ENCODE data around the gene S100A4. TPM values are rescaled to one million over a fixed set of nuclear protein-coding genes. Genes with fewer than 3 reads are reported as not detected.
A peak's percentile ranks its signal among the peaks of the same experiment; 100 is the strongest.
"Not testable (repeated sequence)": the region's sequence is repeated elsewhere in the genome, so short reads cannot be mapped to it uniquely, and the experiment has no call there.

Gene S100A4
- polyA plus RNA-seq (2013, experiment 1 of 2) = 24.9 TPM
- polyA plus RNA-seq (2013, experiment 2 of 2) = 36.8 TPM

DNA sequence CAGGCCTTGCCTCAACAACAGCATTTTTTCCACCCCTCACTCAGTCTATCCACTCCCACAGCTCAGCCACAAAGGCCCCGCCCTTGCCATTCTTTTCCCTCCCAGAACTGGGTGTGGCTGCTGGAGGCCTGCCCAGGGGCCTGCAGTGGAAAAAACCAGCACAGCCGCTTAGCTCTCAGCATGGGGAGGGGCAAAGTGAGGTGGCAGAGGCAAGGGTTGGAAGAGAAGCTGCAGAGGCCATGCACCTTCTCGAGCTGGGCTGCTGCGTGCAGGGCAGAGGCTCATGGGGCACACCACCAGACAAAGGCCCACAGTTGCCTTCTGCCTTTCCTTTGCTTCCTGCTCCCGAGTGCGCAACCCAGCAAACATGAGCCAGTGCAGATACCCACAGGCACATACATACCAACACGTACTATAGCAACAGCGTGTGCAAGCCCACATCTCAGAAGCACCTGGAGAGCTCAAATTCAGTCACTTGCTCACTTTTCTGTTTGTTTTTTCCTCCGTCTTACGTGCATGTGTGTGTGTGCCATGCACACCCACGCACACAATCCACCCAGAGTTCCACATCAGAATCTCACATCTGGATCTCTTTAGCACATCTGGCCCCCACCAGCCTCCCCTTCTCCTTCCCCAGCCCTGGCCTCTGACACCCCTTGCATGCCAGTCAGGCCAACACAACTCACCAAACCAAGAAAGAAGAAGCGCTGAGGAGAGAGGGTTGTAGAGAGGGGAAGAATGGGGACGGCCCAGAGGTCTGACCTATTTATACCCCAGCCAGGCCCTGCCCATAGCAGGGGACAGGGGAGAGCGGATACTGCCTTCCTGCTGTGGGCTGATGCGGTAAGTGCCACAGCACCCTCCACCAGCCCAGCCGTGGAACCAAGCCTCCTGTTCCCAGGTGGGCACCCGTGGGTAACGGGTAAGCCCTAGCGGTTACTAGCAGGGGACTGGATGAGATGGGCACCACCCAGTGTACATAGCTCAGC lies at the start of gene S100A4:
TSS of gene S100A4 (minus strand) at position 740 of the 989 bp plus-strand sequence. CDS start 1,012 bp downstream, outside the sequence.
- Histone ChIP-seq H3K27me3 (ENCODE audit: insufficient read depth, low read length) (no peaks in the 10 kb centered on the region), H3K36me3 (ENCODE audit: insufficient read depth, low read length) (no peaks in the 10 kb centered on the region; the same call in 1 of the 2 replicates), H3K4me3 (ENCODE audit: low read length) (peak within 1 kb of the TSS; percentile 24; the same call in 1 of the 2 replicates), H3K9ac (ENCODE audit: low read depth, low read length) (peak within 1 kb of the TSS; percentile 34; the same call in 1 of the 2 replicates), H3K9me3 (ENCODE audit: insufficient read depth, low read depth, low read length) (no peaks in the 10 kb centered on the region), H3K4me1 (ENCODE audit: insufficient read depth, low read length) (peaks cover 27% of the 10 kb centered on the region), H3K27ac (ENCODE audit: low read depth, low read length) (peak within 1 kb of the TSS; percentile 31; the same call in 1 of the 2 replicates)
- WGBS = 67% methylated on average over 18 of the region's 19 CpGs

DNA sequence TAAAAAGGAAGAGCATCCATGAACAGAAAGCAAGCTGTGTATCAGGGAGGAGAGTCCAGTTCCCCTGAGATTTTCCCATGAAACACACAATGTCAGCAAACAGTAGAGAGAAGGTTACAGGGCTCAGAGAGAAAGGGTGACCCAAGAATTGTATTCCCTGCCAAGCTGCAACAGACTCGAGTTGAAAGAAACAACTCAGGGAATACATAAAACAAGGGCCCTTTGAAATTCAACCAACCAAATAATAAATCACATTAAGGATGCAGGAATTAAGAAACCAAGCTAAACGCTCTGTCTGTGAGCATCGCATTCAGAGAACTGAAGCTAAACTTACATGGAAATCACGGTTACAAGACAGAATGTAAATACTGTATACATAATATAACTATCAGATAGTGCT lies 47.1 kb upstream of the S100A4 start:
- Histone ChIP-seq H3K9ac (ENCODE audit: low read depth, low read length) (no peak overlapping the region), H3K9me3 (ENCODE audit: insufficient read depth, low read depth, low read length) (no peaks in the 10 kb centered on the region), H3K27me3 (ENCODE audit: insufficient read depth, low read length) (no peaks in the 10 kb centered on the region), H3K4me1 (ENCODE audit: insufficient read depth, low read length) (no peaks in the 10 kb centered on the region), H3K4me3 (ENCODE audit: low read length) (no peak overlapping the region), H3K27ac (ENCODE audit: low read depth, low read length) (no peak overlapping the region), H3K36me3 (ENCODE audit: insufficient read depth, low read length) (no peaks in the 10 kb centered on the region)
- 80% methylated on average over 3 of the region's 4 CpGs for WGBS

DNA sequence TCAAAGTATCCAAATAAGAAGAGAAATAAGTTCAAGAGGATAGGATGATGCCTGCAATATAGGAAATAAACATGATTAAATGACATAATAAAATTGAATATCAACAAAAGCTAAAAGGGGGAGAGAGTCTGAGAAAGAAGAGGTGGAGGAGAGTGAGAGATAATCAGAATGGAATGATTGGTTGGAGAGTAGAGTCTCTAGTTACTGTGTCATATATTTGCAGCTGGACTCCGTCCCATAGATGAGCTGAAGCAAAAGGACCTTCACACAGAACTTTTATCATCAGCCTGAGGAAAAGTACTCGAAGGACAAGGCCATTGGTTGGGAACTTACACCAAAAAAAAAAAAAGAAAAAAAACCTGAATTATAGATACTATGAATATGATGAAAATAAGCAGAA lies 42.9 kb upstream of the S100A4 start:
- Histone ChIP-seq H3K9me3 (ENCODE audit: insufficient read depth, low read depth, low read length) (no peaks in the 10 kb centered on the region), H3K4me3 (ENCODE audit: low read length) (no peak overlapping the region), H3K27ac (ENCODE audit: low read depth, low read length) (no peak overlapping the region), H3K36me3 (ENCODE audit: insufficient read depth, low read length) (no peaks in the 10 kb centered on the region), H3K27me3 (ENCODE audit: insufficient read depth, low read length) (no peaks in the 10 kb centered on the region), H3K9ac (ENCODE audit: low read depth, low read length) (no peak overlapping the region), H3K4me1 (ENCODE audit: insufficient read depth, low read length) (peaks cover 5% of the 10 kb centered on the region; the same call in 1 of the 2 replicates)
- WGBS = 86% methylated on average over 1 of the region's 2 CpGs

DNA sequence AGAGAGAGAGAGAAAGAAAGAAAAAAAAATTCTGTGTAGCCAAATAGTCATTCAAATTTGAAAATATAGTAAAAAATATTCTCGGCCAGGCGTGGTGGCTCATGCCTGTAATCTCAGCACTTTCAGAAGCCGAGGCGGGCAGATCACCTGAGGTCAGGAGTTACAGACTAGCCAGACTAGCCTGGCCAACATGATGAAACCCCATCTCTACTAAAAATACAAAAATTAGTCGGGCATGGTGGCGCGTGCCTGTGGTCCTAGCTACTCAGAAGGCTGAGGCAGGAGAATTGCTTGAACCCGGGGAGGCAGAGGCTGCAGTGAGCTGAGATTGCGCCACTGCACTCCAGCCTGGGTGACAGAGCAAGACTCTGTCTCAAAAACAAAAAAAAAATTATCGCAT lies 42.4 kb upstream of the S100A4 start:
- H3K36me3 ChIP-seq (ENCODE audit: insufficient read depth, low read length); H3K27ac ChIP-seq (ENCODE audit: low read depth, low read length): not testable (repeated sequence)
- 94% methylated on average over 9 of the region's 10 CpGs for WGBS

DNA sequence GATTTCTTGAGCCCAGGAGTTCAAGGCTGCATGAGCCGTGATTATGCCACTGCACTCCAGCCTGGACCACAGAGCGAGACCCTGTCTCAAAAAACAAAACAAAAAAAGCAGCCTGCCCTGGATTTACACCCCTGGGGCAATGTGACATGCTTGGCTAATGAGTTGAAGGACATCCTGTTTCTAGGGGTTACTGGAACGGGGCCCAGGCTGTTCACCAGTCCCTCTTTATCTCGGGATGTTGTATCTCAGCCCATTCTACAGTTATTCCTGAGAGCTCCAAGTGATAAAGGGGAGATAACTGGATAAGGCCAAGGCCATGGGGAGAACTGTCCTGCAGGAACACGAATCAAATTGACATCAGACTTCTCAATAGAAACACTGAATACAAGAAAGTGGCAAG lies 41.7 kb upstream of the S100A4 start:
- H3K4me1 ChIP-seq (ENCODE audit: insufficient read depth, low read length) = peaks cover 5% of the 10 kb centered on the region; the same call in 1 of the 2 replicates
- no peak overlapping the region for H3K9ac ChIP-seq (ENCODE audit: low read depth, low read length)
- no peaks in the 10 kb centered on the region for H3K27me3 ChIP-seq (ENCODE audit: insufficient read depth, low read length)

More for the DNA sequence above, 42.4 kb upstream of the S100A4 start:
- H3K9ac ChIP-seq (ENCODE audit: low read depth, low read length); H3K27me3 ChIP-seq (ENCODE audit: insufficient read depth, low read length); H3K4me1 ChIP-seq (ENCODE audit: insufficient read depth, low read length); H3K4me3 ChIP-seq (ENCODE audit: low read length); H3K9me3 ChIP-seq (ENCODE audit: insufficient read depth, low read depth, low read length): not testable (repeated sequence)

DNA sequence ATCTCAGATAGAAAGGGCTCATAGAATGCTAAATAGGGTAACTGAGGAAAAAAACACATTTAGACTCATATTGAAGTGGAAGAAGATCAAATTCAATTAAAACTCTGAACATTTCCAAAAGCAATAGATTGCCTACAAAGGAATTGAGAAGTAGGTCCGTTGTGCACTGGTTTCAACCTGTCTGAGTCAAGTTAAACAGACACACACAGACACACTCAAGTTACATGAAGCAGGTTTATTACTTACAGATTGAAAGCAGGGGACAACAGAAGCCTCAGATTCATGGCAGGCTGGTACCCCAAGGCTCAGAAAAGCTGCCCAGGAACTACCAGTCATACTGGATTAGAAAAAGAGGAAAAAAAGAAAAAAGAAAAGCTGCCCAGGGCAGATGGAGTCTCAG lies 40.7 kb upstream of the S100A4 start:
- WGBS = 78% methylated on average over 1 of the region's 1 CpG
- Histone ChIP-seq H3K36me3 (ENCODE audit: insufficient read depth, low read length) (no peaks in the 10 kb centered on the region), H3K27ac (ENCODE audit: low read depth, low read length) (no peak overlapping the region), H3K9me3 (ENCODE audit: insufficient read depth, low read depth, low read length) (no peaks in the 10 kb centered on the region), H3K27me3 (ENCODE audit: insufficient read depth, low read length) (no peaks in the 10 kb centered on the region), H3K4me3 (ENCODE audit: low read length) (no peak overlapping the region), H3K9ac (ENCODE audit: low read depth, low read length) (no peak overlapping the region), H3K4me1 (ENCODE audit: insufficient read depth, low read length) (peaks cover 5% of the 10 kb centered on the region; the same call in 1 of the 2 replicates)

More for the DNA sequence above, 41.7 kb upstream of the S100A4 start:
- H3K4me3 ChIP-seq (ENCODE audit: low read length) = no peak overlapping the region
- H3K9me3 ChIP-seq (ENCODE audit: insufficient read depth, low read depth, low read length) = no peaks in the 10 kb centered on the region
- H3K36me3 ChIP-seq (ENCODE audit: insufficient read depth, low read length) = no peaks in the 10 kb centered on the region
- no peak overlapping the region for H3K27ac ChIP-seq (ENCODE audit: low read depth, low read length)
- 89% methylated on average over 4 of the region's 5 CpGs for WGBS

DNA sequence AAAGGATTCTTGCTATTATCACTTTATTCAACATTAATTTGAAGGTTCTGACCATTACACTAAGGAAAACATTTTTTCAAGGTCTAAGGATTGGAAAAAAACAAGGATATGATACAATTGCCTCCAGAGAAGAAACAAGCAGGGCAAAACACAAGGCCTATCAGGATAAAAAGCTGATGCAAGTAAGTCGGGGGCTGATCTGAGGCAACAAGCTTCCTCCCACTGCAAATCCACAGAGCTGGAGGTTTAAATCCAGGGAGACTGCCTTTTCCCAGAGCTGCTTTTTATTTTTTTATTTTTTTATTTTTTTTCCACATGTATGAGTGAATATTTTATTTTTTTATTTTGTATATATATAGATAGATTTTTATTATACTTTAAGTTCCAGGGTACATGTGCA lies 39.4 kb upstream of the S100A4 start:
- Histone ChIP-seq H3K9me3 (ENCODE audit: insufficient read depth, low read depth, low read length) (no peaks in the 10 kb centered on the region), H3K36me3 (ENCODE audit: insufficient read depth, low read length) (no peaks in the 10 kb centered on the region), H3K4me1 (ENCODE audit: insufficient read depth, low read length) (peaks cover 5% of the 10 kb centered on the region; the same call in 1 of the 2 replicates), H3K27ac (ENCODE audit: low read depth, low read length) (no peak overlapping the region), H3K27me3 (ENCODE audit: insufficient read depth, low read length) (no peaks in the 10 kb centered on the region), H3K9ac (ENCODE audit: low read depth, low read length) (no peak overlapping the region), H3K4me3 (ENCODE audit: low read length) (no peak overlapping the region)
- WGBS = 85% methylated on average over 1 of the region's 1 CpG

DNA sequence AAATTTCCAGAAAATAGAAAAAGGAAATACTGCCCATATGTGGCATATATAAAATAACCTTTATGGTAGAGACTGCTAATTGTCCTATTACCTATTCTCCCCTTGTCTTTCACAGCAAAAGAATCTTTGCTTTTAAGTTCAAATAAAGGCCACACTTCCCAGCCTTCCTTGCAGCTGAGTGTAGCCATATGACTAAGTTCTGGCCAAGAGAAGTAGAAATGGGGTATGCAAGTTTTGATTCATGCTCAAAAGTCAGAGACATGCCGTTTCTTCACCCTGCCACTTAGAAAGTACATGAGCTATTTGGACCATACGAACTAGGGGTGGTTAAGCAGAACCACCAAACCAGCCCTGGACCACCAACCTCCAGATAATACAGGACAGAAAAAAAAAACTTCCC lies 38.4 kb upstream of the S100A4 start:
- Histone ChIP-seq H3K27ac (ENCODE audit: low read depth, low read length) (no peak overlapping the region), H3K36me3 (ENCODE audit: insufficient read depth, low read length) (no peaks in the 10 kb centered on the region), H3K4me3 (ENCODE audit: low read length) (no peak overlapping the region), H3K27me3 (ENCODE audit: insufficient read depth, low read length) (no peaks in the 10 kb centered on the region), H3K9me3 (ENCODE audit: insufficient read depth, low read depth, low read length) (no peaks in the 10 kb centered on the region), H3K4me1 (ENCODE audit: insufficient read depth, low read length) (peaks cover 7% of the 10 kb centered on the region; the same call in 1 of the 2 replicates), H3K9ac (ENCODE audit: low read depth, low read length) (no peak overlapping the region)
- WGBS = 89% methylated on average over 2 of the region's 2 CpGs

DNA sequence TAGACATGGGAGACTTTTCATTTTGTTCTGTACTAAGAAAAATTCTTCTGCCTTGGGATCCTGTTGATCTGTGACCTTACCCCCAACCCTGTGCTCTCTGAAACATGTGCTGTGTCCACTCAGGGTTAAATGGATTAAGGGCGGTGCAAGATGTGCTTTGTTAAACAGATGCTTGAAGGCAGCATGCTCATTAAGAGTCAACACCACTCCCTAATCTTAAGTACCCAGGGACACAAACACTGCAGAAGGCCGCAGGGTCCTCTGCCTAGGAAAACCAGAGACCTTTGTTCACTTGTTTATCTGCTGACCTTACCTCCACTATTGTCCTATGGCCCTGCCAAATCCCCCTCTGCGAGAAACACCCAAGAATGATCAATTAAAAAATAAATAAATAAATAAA lies 37.9 kb upstream of the S100A4 start:
- H3K9ac ChIP-seq (ENCODE audit: low read depth, low read length); H3K36me3 ChIP-seq (ENCODE audit: insufficient read depth, low read length); H3K9me3 ChIP-seq (ENCODE audit: insufficient read depth, low read depth, low read length); H3K27me3 ChIP-seq (ENCODE audit: insufficient read depth, low read length); H3K4me3 ChIP-seq (ENCODE audit: low read length); H3K27ac ChIP-seq (ENCODE audit: low read depth, low read length): not testable (repeated sequence)
- H3K4me1 ChIP-seq (ENCODE audit: insufficient read depth, low read length) = peaks cover 12% of the 10 kb centered on the region; the same call in 1 of the 2 replicates
- 63% methylated on average over 1 of the region's 3 CpGs for WGBS

DNA sequence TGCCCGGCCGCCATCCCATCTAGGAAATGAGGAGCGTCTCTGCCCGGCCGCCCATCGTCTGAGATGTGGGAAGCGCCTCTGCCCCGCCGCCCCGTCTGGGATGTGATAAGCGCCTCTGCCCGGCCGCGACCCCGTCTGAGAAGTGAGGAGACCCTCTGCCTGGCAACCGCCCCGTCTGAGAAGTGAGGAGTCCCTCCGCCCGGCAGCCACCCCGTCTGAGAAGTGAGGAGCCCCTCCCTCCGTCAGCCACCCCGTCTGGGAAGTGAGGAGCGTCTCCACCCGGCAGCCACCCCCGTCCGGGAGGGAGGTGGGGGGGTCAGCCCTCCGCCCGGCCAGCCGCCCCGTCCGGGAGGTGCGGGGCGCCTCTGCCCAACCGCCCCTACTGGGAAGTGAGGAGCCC lies 37.2 kb upstream of the S100A4 start:
- not testable (repeated sequence) for H3K36me3 ChIP-seq (ENCODE audit: insufficient read depth, low read length); H3K27ac ChIP-seq (ENCODE audit: low read depth, low read length); H3K4me3 ChIP-seq (ENCODE audit: low read length); H3K9me3 ChIP-seq (ENCODE audit: insufficient read depth, low read depth, low read length); H3K27me3 ChIP-seq (ENCODE audit: insufficient read depth, low read length); H3K9ac ChIP-seq (ENCODE audit: low read depth, low read length)
- H3K4me1 ChIP-seq (ENCODE audit: insufficient read depth, low read length) = peaks cover 19% of the 10 kb centered on the region; the same call in 1 of the 2 replicates
- WGBS = 97% methylated on average over 34 of the region's 34 CpGs

DNA sequence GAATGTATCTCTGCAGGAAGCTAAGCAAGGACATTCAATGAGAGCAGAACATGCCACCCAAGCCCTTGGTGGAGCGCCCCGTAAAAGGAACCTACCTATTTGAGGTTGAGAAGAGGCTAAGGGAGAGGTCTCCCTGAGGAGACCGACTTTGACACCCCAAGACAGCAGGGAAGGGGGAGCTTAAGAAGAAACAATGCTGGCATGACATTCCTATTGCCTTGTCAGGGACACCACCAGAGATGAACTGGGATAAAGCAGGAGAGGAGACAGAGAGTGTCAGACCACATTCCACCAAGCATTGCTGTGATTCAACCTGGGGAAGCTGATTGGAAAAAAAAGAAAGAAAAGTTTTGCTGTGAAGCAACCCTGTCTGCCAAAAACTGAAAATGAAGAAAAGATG lies 33.3 kb upstream of the S100A4 start:
- Histone ChIP-seq H3K9ac (ENCODE audit: low read depth, low read length) (no peak overlapping the region), H3K4me3 (ENCODE audit: low read length) (no peak overlapping the region), H3K4me1 (ENCODE audit: insufficient read depth, low read length) (peaks cover 18% of the 10 kb centered on the region; the same call in 1 of the 2 replicates), H3K27ac (ENCODE audit: low read depth, low read length) (peak overlapping the region; percentile 39; the same call in 1 of the 2 replicates), H3K9me3 (ENCODE audit: insufficient read depth, low read depth, low read length) (peaks cover 3% of the 10 kb centered on the region; the same call in 1 of the 2 replicates), H3K27me3 (ENCODE audit: insufficient read depth, low read length) (no peaks in the 10 kb centered on the region), H3K36me3 (ENCODE audit: insufficient read depth, low read length) (no peaks in the 10 kb centered on the region)
- WGBS = 86% methylated on average over 3 of the region's 3 CpGs
